ENCODE measurements around the gene PSMG4.
A peak's percentile ranks its signal among the peaks of the same experiment; 100 is the strongest.

Gene PSMG4

GRCh38 chr6:3290149-3290930, 31.6 kb downstream of the PSMG4 start:
- no peak for DNase-seq (ENCODE audit: low spot score)

DNA sequence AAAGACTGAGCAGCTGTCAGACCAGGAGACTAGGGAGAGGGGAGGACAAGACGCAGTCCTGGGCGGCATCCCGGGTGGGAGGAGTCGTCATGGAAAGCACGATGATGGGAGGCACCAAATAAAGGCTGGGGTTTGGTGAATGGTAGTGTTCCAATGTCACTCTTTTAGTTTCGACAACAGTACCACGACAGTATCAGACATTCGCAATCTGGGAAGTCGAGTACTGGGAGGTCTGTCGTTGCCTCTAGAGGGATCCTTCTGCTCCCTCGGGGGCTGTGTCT, 32.1 kb downstream of the PSMG4 start:
- no peak for DNase-seq (ENCODE audit: low spot score)

- no peak for DNase-seq (ENCODE audit: low spot score)
These were observed 32.6 kb downstream of the PSMG4 start for GRCh38 chr6:3291346-3291745.

- DNase-seq (ENCODE audit: low spot score) = no peak
These were observed 33.2 kb downstream of the PSMG4 start for GRCh38 chr6:3291987-3292386.

GRCh38 chr6:3292431-3293197, 33.9 kb downstream of the PSMG4 start:
- no peak for DNase-seq (ENCODE audit: low spot score)

DNA sequence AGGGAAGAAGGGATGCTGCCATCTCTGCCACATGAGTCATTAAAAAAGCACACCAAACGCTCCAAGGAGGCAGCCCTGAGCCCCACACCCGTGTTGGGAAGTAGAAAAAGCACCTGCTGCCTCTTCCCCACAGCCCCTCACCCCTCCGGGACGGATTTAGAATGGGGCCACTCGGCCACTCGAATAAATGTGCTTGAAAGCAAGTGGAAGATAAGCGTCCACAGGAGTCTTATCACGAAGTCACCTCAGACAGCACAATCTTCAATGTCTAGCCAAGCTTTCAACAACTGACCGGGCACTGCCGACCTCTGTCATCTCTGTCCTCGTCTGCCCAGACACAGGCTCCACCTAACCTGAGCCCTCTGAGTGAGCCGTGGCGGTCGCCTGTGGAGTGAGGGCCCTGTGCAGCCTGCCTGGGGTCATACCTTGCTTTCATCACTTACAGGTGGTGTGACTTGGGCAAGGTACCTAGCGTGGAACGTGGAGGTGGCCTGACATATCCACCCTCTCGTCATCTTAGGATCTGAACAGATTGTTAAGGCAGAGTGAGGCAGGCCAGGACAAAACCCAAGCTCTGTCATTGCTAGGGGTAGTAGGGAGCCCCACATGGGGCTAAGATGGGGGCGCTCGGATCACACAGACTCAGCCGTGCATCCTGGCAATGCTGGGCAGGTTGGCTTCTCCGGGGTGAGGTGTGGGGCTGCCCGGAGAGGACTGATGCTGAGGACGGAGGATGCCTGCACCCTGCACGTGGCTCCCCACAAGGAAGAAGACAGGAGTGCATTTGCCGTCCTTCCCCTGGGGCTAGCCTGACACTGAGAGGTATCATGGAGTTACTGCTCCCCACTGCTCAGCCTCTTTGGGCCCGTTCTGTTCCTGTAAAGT, 34.8 kb downstream of the PSMG4 start:
- DNase-seq (ENCODE audit: low spot score) = no peak

- no peak for DNase-seq (ENCODE audit: low spot score)
These were observed 35.6 kb downstream of the PSMG4 start for GRCh38 chr6:3294396-3294795.

- DNase-seq (ENCODE audit: low spot score) = peak; percentile 75
These were observed 36.4 kb downstream of the PSMG4 start for GRCh38 chr6:3294921-3295871.

DNA sequence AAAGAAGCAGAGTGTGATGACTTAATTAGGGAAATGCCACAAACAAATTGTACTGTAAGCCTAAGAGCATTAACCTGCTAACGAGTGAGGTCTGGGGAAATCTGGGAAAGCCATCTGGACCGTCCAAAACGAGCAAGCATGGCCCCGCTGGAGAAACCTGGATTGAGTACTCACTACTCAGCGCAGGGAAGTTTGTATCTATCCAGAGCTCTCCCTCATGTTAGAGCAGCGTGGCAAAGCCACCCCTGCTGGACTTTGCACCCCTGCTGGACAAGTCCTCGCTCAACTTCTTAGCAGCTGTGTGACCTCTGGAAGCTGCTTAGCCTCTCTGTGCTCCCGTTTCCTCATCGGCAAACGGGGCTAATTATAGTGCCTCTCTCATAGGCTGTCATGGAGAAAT, 37.3 kb downstream of the PSMG4 start:
- no peak for DNase-seq (ENCODE audit: low spot score)

DNA sequence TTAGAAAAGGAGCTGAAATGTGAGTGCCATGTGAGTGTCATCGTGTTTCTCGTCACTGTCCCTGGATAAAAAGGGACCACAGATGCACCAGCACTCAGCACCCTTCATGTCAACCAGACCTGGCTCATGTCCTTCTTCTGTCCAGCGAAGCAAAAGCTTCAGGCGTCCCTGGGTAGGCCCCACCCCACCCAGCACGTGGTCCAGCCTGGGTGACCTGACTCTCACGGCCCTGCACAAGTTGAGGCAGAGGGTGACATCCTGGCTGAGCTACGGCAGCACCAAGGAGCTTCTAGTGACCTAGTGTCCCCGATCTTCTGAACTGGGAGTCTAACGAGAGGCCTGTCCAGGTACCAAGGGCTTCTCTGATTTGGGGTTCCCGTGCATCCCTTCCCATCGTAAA, 37.8 kb downstream of the PSMG4 start:
- no peak for DNase-seq (ENCODE audit: low spot score)

- DNase-seq (ENCODE audit: low spot score) = no peak
These were observed 38.3 kb downstream of the PSMG4 start for GRCh38 chr6:3297006-3297405.

DNA sequence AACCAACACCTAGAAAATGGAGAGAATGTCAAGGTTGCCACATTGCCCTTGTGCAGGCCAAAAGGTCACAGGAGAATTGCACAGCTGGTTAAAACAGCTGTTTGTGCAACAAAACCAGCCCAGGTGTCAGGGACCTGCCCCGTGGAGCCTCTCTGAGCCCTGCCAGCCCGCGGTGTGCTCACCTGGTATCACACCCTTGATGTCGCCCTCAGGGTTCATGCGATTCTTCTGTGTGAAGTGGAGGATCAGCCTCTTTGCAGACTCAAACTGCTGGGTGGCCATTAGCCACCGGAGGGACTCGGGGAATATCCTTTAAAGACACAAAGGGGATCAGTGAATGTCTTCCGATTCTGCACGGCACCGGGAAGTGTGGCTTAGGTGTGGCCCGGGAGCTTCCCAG, 39.2 kb downstream of the PSMG4 start:
- no peak for DNase-seq (ENCODE audit: low spot score)

- DNase-seq (ENCODE audit: low spot score) = no peak
These were observed 40.5 kb downstream of the PSMG4 start for GRCh38 chr6:3299221-3299620.

- no peak for DNase-seq (ENCODE audit: low spot score)
These were observed 42.8 kb downstream of the PSMG4 start for GRCh38 chr6:3301506-3301905.

DNA sequence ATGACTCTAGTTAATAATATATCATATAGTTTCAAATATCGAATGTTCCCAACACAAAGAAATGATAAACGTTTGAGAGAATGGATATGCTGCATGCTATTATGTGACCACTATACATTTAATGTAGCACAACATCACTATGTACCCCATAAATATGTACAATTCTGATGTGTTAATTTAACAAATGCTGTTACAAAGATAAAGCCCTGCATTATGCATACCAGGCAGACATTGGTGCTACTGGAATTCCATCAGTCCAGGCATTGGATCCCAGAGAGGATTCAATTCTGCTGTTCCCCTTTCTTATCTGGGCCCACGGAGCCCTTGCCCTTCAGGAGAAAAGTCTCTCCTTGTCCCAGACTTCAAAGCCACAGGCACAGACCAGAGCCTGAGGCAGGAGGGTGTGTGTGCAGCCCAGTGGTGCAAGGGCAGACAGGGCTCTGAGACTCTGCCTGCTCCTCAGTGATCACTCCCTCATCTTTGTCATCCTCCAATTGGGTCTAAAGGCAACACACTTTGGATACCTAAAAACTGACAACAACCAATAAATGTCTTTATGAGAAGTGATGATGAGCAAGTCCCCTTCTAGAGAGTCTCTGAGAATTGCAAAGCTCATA, 45.2 kb downstream of the PSMG4 start:
- no peak for DNase-seq (ENCODE audit: low spot score)

- no peak for DNase-seq (ENCODE audit: low spot score)
These were observed 45.9 kb downstream of the PSMG4 start for GRCh38 chr6:3304500-3305215.

GRCh38 chr6:3305216-3305565, 46.4 kb downstream of the PSMG4 start:
- DNase-seq (ENCODE audit: low spot score) = no peak

GRCh38 chr6:3305831-3306230, 47.1 kb downstream of the PSMG4 start:
- no peak for DNase-seq (ENCODE audit: low spot score)

DNA sequence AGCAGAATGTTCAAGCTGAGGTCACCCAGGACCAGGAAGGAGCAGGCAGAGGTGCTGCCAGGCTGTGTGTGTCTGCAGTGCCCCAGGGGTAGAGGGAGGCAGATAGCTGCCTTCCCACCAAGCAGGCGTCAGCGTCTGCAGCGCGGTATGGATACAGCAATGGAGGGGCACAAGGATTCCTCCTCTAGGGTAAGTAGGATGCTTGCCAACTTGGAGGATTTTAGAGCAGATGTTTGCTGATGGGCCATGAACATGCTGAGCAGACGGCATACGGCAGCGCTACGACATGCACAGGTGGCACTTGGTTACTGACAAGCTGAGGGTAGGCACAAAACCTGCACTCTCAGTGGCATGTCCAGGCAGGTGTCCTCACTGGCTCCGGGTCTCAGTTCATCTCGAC, 48.1 kb downstream of the PSMG4 start:
- DNase-seq (ENCODE audit: low spot score) = no peak

- no peak for DNase-seq (ENCODE audit: low spot score)
These were observed 48.7 kb downstream of the PSMG4 start for GRCh38 chr6:3307436-3307835.

DNA sequence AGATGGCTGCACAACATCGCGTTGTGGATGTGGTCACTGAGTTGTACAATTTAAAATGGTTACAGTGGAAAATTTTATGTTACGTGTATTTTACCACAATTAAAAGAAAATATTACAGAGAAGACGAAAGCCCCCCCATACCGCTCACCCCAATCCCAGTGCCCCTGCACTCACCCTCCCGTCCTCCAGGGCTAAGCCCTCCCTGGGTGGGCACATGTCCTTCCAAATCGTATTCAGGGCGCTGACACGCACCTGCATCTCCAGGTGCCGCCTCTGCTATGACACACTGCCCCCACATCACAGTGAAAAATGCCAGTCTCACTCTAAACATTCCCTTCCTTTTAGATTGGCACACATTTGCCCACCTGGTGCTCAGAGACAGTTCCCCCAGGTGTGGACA, 49.4 kb downstream of the PSMG4 start:
- no peak for DNase-seq (ENCODE audit: low spot score)
